NB4 (cell line): Measurements from ENCODE around the gene SETDB2.

Experiments
- CTCF ChIP-seq: IDR thresholded peaks from one replicate; pipeline ENCODE4 v1.5.1; 2012; ENCODE audit warnings: low read depth, low read length
- MAX ChIP-seq: IDR thresholded peaks from 2 replicates; pipeline ENCODE4 v1.6.1; 2011; ENCODE audit warnings: low read depth, low read length

GRCh38 chr13:49502954-49503353 is 58.9 kb downstream of the SETDB2 start:
- no peak for TF ChIP-seq MAX
- TF ChIP-seq CTCF: no peak
